A549 (cell line): Measurements from ENCODE around the gene INTS14. TPM values are rescaled to one million over a fixed set of nuclear protein-coding genes. Genes with fewer than 3 reads are reported as not detected.
"Not testable (repeated sequence)": the region's sequence is repeated elsewhere in the genome, so short reads cannot be mapped to it uniquely, and the experiment has no call there.

Experiments used
- ATAC-seq, 2 experiments: fragments of 200-7000 bp in 1 of 2; fragments of >200 bp in 1 of 2; cut with Nextera tagmentation in 1 of 2; cut with Tn5 transposase in 1 of 2; 3 replicates each; pipeline versions ENCODE4 v1.8.0 to v1.9.1; 2018 to 2020; ENCODE audit warnings: mild to moderate bottlenecking in 1 of 2, moderate library complexity in 1 of 2
- CTCF ChIA-PET: fragments of 300-600 bp; sonication (Branson Sonifier 250); formaldehyde crosslinking; extraction: SDS; loops from one replicate; lab custom pipeline; 2021; ENCODE audit warnings: antibody characterized with exemption, inconsistent platforms; lab: Yijun Ruan, JAX
- POLR2A ChIA-PET: fragments of 350-600 bp; formaldehyde crosslinking; extraction: SDS; loops from one replicate; lab custom pipeline; 2021; ENCODE audit warnings: antibody characterized with exemption, inconsistent platforms; lab: Yijun Ruan, JAX
- DNase-seq, 2 experiments: peaks; one replicate each; pipeline versions ENCODE4 v3.0.0 to v3.0.0-alpha.2; 2011 to 2016; ENCODE audit warnings: low read depth in 1 of 2, low spot score in 1 of 2
- FAIRE-seq: peaks from 2 replicates; lab custom pipeline; 2011; peaks lifted over from hg19 to GRCh38; lab: Jason Lieb, UNC
- H3K27ac ChIP-seq, 2 experiments: fragments of >200 bp; sonication (Bioruptor Twin); formaldehyde crosslinking; 3 replicates each; pipeline ENCODE4 v1.5.1; 2016 to 2017
- H3K4me1 ChIP-seq: fragments of >200 bp; sonication (Bioruptor Twin); formaldehyde crosslinking; 3 replicates; pipeline ENCODE4 v1.6.1; 2016
- H3K4me2 ChIP-seq: fragments of >200 bp; sonication (Bioruptor Twin); formaldehyde crosslinking; 3 replicates; pipeline ENCODE4 v1.6.1; 2016
- H3K4me3 ChIP-seq: fragments of >200 bp; sonication (Bioruptor Twin); formaldehyde crosslinking; 3 replicates; pipeline ENCODE4 v1.5.1; 2016
- H3K9me3 ChIP-seq: fragments of >200 bp; sonication (Bioruptor Twin); formaldehyde crosslinking; 3 replicates; pipeline ENCODE4 v1.6.1; 2016
- CHD2 ChIP-seq: fragments of 150-350 bp; IDR thresholded peaks from 2 replicates; pipeline ENCODE4 v1.6.1; 2014; ENCODE audit warnings: low read length; ENCODE audit not compliant: partially characterized antibody
- CHD4 ChIP-seq: fragments of 200-600 bp; sonication (generic); IDR thresholded peaks from 2 replicates; pipeline ENCODE4 v1.6.1; 2016; ENCODE audit warnings: antibody characterized with exemption, mild to moderate bottlenecking, borderline replicate concordance
- ESRRA ChIP-seq: fragments of 150-350 bp; IDR thresholded peaks from 2 replicates; pipeline ENCODE4 v1.6.1; 2014; ENCODE audit warnings: mild to moderate bottlenecking, low read length, borderline replicate concordance
- FOSL2 ChIP-seq, 2 experiments: fragments of 450-650 bp in 1 of 2; fragments of >200 bp in 1 of 2; sonication (Bioruptor Twin) in 1 of 2; formaldehyde crosslinking; IDR thresholded peaks; 2 replicates each; pipeline versions ENCODE4 v1.5.0 to v1.6.1; 2016 to 2020; ENCODE audit warnings: mild to moderate bottlenecking in 1 of 2, moderate library complexity in 1 of 2
- FOXS1 ChIP-seq: fragments of 250-450 bp; sonication (Bioruptor Pico); IDR thresholded peaks from 2 replicates; pipeline ENCODE4 v1.5.0; 2020; ENCODE audit warnings: mild to moderate bottlenecking, moderate library complexity
- HOXA7 ChIP-seq: fragments of 250-450 bp; sonication (Bioruptor Pico); IDR thresholded peaks from 2 replicates; pipeline ENCODE4 v1.5.0; 2020; ENCODE audit warnings: mild to moderate bottlenecking, moderate library complexity
- HOXB5 ChIP-seq: fragments of 250-450 bp; sonication (Bioruptor Pico); IDR thresholded peaks from 2 replicates; pipeline ENCODE4 v1.5.0; 2020; ENCODE audit warnings: mild to moderate bottlenecking, moderate library complexity
- MAZ ChIP-seq: fragments of 150-350 bp; IDR thresholded peaks from 2 replicates; pipeline ENCODE4 v1.6.1; 2014; ENCODE audit warnings: antibody characterized with exemption, low read depth, low read length, borderline replicate concordance
- MYC ChIP-seq: IDR thresholded peaks from 2 replicates; pipeline ENCODE4 v1.6.1; 2012; ENCODE audit warnings: mild to moderate bottlenecking, inconsistent platforms, low read length, improper control_type of control experiment, borderline replicate concordance
- NFE2L2 ChIP-seq: fragments of 150-350 bp; conservative IDR thresholded peaks from 2 replicates; pipeline ENCODE4 v1.6.1; 2014; ENCODE audit warnings: low read length
- POLR2A ChIP-seq: IDR thresholded peaks from 2 replicates; pipeline ENCODE4 v1.6.1; 2012; ENCODE audit warnings: mild to moderate bottlenecking, low read length
- POLR2AphosphoS2 ChIP-seq: conservative IDR thresholded peaks from 2 replicates; pipeline ENCODE4 v1.6.1; 2012; ENCODE audit warnings: low read length, improper control_type of control experiment, inconsistent platforms
- RFX5 ChIP-seq: fragments of 450-650 bp; IDR thresholded peaks from 2 replicates; pipeline ENCODE4 v1.7.1; 2014; ENCODE audit warnings: antibody characterized with exemption, mild to moderate bottlenecking, moderate library complexity
- RNF2 ChIP-seq: fragments of 200-600 bp; sonication (generic); IDR thresholded peaks from 2 replicates; pipeline ENCODE4 v1.6.1; 2016; ENCODE audit warnings: low read depth, mild to moderate bottlenecking, antibody characterized with exemption, moderate library complexity, borderline replicate concordance
- ZSCAN20 ChIP-seq: fragments of 250-450 bp; sonication (Bioruptor Pico); IDR thresholded peaks from 2 replicates; pipeline ENCODE4 v1.8.0; 2022; ENCODE audit warnings: mild to moderate bottlenecking, moderate library complexity
- WGBS: methylation state at CpG from one replicate; pipeline ENCODE4 v1.1.6; 2017; ENCODE audit errors: missing lambda C conversion rate; 5-methylcytosine and 5-hydroxymethylcytosine counted together
- polyA plus RNA-seq, 4 experiments: library from polyadenylated mRNA; depleted of rRNA in 3 of 4; stranded (reverse); fragments of >200 nt; fragmentation: RNase III in 1 of 4; extraction: RNeasy Plus Mini Kit Qiagen cat#74134 plus additional on column Dnase treatment in 1 of 4; gene quantifications; 2 replicates in 3 of 4; 3 replicates in 1 of 4; pipeline ENCODE4 v1.2.3, GENCODE V29; 2011 to 2017
- TF ChIP-seq, protein P1 (sequence below): fragments of 250-450 bp; sonication (Bioruptor Pico); IDR thresholded peaks from 2 replicates; pipeline ENCODE4 v1.5.0; 2021; ENCODE audit warnings: mild to moderate bottlenecking, moderate library complexity, borderline replicate concordance
- TF ChIP-seq, protein P2 (sequence below): fragments of >200 bp; sonication (Bioruptor Twin); formaldehyde crosslinking; IDR thresholded peaks from 2 replicates; pipeline ENCODE4 v1.6.1; 2016
- TF ChIP-seq, protein P3 (sequence below): fragments of 250-450 bp; sonication (Bioruptor Pico); IDR thresholded peaks from 2 replicates; pipeline ENCODE4 v1.5.0; 2020; ENCODE audit warnings: low read depth, mild to moderate bottlenecking, moderate library complexity
- TF ChIP-seq, protein P4 (sequence below): IDR thresholded peaks from 2 replicates; pipeline ENCODE4 v1.6.1; 2012
- TF ChIP-seq, protein P5 (sequence below): fragments of 150-350 bp; IDR thresholded peaks from 2 replicates; pipeline ENCODE4 v1.6.1; 2014; ENCODE audit warnings: low read depth, mild to moderate bottlenecking, low read length

Gene INTS14
- polyA plus RNA-seq, 2 of the 4 experiments (the other 2 are of a cell fraction) = 38.1 to 82.1 TPM

DNA sequence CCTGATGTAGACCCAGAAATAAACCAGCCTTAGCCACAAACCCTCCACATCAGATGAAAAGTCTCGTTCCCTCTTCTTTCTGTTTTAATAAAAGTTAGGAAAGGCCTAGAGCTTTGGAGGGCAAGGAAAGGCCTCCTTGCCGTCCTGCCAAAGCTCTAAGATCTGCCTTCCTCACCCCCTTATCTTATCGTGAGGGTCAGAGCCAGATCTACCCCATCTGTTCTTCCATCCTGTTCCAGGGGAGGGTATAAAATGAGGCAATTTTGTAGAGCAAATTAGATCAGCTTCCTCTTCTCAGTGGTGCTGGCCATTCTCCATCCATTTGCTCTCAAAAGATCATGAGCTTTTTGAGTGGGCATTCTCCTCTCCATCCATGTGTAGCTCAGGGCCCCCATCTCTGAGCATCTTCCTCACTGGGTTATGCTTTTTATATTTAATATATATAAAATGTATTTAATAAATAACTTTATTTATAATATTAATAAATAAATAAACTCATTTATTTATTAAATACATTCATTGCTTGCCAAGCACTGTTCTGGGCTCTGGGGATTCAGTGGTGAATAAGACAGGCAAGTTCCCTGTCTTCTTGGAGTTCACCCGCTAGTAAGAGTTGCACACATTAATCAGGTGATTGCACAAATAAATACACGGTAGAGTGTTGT is 8.8 kb upstream of the INTS14 start:
- no peak overlapping the region for H3K4me3 ChIP-seq
- POLR2A ChIA-PET = interaction anchor here (1.3 kb wide), 1 partner anchor 9 kb away, joined by 9 read pairs; the partner anchor contains the start of gene INTS14
- whole genome bisulfite sequencing = 78% methylated on average over 5 of the region's 5 CpGs
- DNase-seq (no peak), FAIRE-seq (no peak), ATAC-seq (no peak)
- H3K4me1 ChIP-seq = no peaks in the 10 kb centered on the region
- TF ChIP-seq MAZ (no peak), HOXB5 (CRISPR knock-in tag) (no peak), NFE2L2 (no peak), RFX5 (no peak), FOXS1 (no peak), POLR2AphosphoS2 (no peak), ESRRA (no peak), MYC (no peak), POLR2A (no peak), FOSL2 (IDR thresholded peaks at IDR 0.05) (no peak), FOSL2 (CRISPR knock-in tag; IDR thresholded peaks at IDR 0.05) (no peak), CHD4 (no peak), CHD2 (no peak), HOXA7 (CRISPR knock-in tag) (no peak), ZSCAN20 (CRISPR knock-in tag) (no peak), RNF2 (no peak)
- TF ChIP-seq, protein P1, sequence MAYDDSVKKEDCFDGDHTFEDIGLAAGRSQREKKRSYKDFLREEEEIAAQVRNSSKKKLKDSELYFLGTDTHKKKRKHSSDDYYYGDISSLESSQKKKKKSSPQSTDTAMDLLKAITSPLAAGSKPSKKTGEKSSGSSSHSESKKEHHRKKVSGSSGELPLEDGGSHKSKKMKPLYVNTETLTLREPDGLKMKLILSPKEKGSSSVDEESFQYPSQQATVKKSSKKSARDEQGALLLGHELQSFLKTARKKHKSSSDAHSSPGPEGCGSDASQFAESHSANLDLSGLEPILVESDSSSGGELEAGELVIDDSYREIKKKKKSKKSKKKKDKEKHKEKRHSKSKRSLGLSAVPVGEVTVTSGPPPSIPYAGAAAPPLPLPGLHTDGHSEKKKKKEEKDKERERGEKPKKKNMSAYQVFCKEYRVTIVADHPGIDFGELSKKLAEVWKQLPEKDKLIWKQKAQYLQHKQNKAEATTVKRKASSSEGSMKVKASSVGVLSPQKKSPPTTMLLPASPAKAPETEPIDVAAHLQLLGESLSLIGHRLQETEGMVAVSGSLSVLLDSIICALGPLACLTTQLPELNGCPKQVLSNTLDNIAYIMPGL (CRISPR knock-in tag) = no peak
- TF ChIP-seq, protein P2, sequence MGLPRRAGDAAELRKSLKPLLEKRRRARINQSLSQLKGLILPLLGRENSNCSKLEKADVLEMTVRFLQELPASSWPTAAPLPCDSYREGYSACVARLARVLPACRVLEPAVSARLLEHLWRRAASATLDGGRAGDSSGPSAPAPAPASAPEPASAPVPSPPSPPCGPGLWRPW = no peak
- TF ChIP-seq, protein P3, sequence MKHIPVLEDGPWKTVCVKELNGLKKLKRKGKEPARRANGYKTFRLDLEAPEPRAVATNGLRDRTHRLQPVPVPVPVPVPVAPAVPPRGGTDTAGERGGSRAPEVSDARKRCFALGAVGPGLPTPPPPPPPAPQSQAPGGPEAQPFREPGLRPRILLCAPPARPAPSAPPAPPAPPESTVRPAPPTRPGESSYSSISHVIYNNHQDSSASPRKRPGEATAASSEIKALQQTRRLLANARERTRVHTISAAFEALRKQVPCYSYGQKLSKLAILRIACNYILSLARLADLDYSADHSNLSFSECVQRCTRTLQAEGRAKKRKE (CRISPR knock-in tag) = no peak
- no peaks in the 10 kb centered on the region for H3K9me3 ChIP-seq
- no peak overlapping the region for H3K4me2 ChIP-seq
- H3K27ac ChIP-seq = no peak overlapping the region
- CTCF ChIA-PET = interaction anchor here (1.1 to 1.8 kb wide), 2 partner anchors 9 to 10 kb away, joined by 3 to 4 read pairs; partner anchors contain the start of gene INTS14

DNA sequence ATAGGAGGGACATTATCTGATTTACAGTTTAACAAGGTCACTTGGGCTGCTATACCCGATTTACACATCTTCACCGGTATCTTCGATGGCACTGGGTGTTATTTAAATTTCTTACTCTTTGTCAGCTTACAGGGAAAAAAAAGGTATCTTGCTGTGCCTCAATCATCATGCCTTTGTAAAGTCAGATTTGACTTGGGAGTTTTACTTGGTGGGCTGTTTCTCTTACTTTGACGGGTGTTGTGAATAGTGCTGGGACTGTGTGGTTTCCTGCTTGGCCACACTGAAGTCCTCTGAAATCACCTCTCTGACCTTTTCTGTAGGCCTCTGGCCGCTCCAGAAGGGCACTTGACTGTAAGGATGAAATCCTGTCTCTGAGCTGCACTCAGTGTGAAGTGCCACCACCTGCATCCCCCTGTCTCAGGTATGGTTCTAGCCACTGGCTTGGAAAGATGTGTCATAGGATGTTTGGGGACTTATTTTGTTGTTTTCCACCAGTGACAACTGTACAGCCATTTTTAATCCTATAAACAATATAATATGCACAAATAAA is 7.7 kb upstream of the INTS14 start:
- Histone ChIP-seq H3K27ac (no peak overlapping the region), H3K9me3 (no peaks in the 10 kb centered on the region), H3K4me3 (no peak overlapping the region), H3K4me1 (no peaks in the 10 kb centered on the region), H3K4me2 (no peak overlapping the region)
- POLR2A ChIA-PET = no interaction called here
- FAIRE-seq = no peak
- ATAC-seq = no peak
- WGBS = 74% methylated on average over 5 of the region's 5 CpGs
- TF ChIP-seq, protein P1 (CRISPR knock-in tag) = no peak
- TF ChIP-seq, protein P4, sequence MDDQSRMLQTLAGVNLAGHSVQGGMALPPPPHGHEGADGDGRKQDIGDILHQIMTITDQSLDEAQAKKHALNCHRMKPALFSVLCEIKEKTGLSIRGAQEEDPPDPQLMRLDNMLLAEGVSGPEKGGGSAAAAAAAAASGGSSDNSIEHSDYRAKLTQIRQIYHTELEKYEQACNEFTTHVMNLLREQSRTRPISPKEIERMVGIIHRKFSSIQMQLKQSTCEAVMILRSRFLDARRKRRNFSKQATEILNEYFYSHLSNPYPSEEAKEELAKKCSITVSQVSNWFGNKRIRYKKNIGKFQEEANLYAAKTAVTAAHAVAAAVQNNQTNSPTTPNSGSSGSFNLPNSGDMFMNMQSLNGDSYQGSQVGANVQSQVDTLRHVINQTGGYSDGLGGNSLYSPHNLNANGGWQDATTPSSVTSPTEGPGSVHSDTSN = no peak
- TF ChIP-seq ESRRA = no peak
- TF ChIP-seq, protein P5, sequence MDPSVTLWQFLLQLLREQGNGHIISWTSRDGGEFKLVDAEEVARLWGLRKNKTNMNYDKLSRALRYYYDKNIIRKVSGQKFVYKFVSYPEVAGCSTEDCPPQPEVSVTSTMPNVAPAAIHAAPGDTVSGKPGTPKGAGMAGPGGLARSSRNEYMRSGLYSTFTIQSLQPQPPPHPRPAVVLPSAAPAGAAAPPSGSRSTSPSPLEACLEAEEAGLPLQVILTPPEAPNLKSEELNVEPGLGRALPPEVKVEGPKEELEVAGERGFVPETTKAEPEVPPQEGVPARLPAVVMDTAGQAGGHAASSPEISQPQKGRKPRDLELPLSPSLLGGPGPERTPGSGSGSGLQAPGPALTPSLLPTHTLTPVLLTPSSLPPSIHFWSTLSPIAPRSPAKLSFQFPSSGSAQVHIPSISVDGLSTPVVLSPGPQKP = no peak
- CTCF ChIA-PET = interaction anchor here (1.2 to 1.8 kb wide), 3 partner anchors 8 to 20 kb away, joined by 3 to 4 read pairs (median 4); partner anchors contain the start of gene INTS14
- no peak for DNase-seq

DNA sequence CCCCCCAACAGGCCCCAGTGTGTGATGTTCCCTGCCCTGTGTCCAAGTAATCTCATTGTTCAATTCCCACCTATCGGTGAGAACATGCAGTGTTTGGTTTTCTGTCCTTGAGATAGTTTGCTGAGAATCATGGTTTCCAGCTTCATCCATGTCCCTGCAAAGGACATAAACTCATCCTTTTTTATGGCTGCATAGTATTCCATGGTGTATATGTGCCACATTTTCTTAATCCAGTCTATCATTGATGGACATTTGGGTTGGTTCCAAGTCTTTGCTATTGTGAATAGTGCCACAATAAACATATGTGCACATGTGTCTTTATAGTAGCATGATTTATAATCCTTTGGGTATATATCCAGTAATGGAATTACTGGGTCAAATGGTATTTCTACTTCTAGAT is 5.0 kb upstream of the INTS14 start:
- ATAC-seq, DNase-seq, H3K4me1 ChIP-seq, H3K27ac ChIP-seq, H3K4me3 ChIP-seq, FAIRE-seq, CTCF ChIA-PET, H3K4me2 ChIP-seq, POLR2A ChIA-PET, H3K9me3 ChIP-seq: not testable (repeated sequence)
- 100% methylated on average over 1 of the region's 1 CpG for WGBS
